A673 (cell line): ENCODE data around the gene UGT1A7. TPM values are rescaled to one million over a fixed set of nuclear protein-coding genes. Genes with fewer than 3 reads are reported as not detected.

Experiments
- BruUV-seq: library from RNA; stranded (reverse); fragments of 400-500 nt; replicated peaks from 2 replicates; lab custom pipeline; 2021; lab: Mats Ljungman, UMichigan
- CTCF ChIA-PET: fragments of 300-600 bp; sonication (Branson Sonifier 250); formaldehyde crosslinking; loops from one replicate; lab custom pipeline; 2022; ENCODE audit warnings: antibody characterized with exemption; lab: Charles Lee
- POLR2A ChIA-PET: fragments of 300-600 bp; sonication (Branson Sonifier 250); formaldehyde crosslinking; loops from one replicate; lab custom pipeline; 2022; ENCODE audit warnings: antibody characterized with exemption; ENCODE audit not compliant: low non-redundant PET; lab: Charles Lee
- DNase-seq: peaks from one replicate; pipeline ENCODE4 v3.0.0-alpha.2; 2015; ENCODE audit warnings: low spot score
- H3K27ac ChIP-seq: fragments of 200-600 bp; sonication (generic); 2 replicates; pipeline ENCODE4 v1.5.1; 2016; ENCODE audit warnings: mixed run types, low read depth, mild to moderate bottlenecking, mixed read lengths, antibody characterized with exemption, low read length; ENCODE audit not compliant: poor library complexity, severe bottlenecking
- H3K27me3 ChIP-seq: fragments of 200-600 bp; sonication (generic); replicated peaks from 2 replicates; pipeline ENCODE4 v1.6.1; 2017; ENCODE audit warnings: mixed run types, low read depth, mild to moderate bottlenecking, mixed read lengths, antibody characterized with exemption, low read length; ENCODE audit not compliant: insufficient read depth, poor library complexity
- H3K36me3 ChIP-seq: fragments of 200-600 bp; sonication (generic); 2 replicates; pipeline ENCODE4 v1.6.1; 2016; ENCODE audit warnings: mixed run types, mild to moderate bottlenecking, mixed read lengths, antibody characterized with exemption, low read length; ENCODE audit not compliant: insufficient read depth, poor library complexity, severe bottlenecking
- H3K4me1 ChIP-seq: fragments of 200-600 bp; sonication (generic); 2 replicates; pipeline ENCODE4 v1.6.1; 2017; ENCODE audit warnings: mixed run types, mild to moderate bottlenecking, mixed read lengths, antibody characterized with exemption, low read length; ENCODE audit not compliant: insufficient read depth, poor library complexity, severe bottlenecking
- H3K4me3 ChIP-seq: fragments of 200-600 bp; sonication (generic); 2 replicates; pipeline ENCODE4 v1.5.1; 2016; ENCODE audit warnings: low read depth, mixed run types, mild to moderate bottlenecking, mixed read lengths, low read length; ENCODE audit not compliant: poor library complexity, severe bottlenecking
- H3K9me3 ChIP-seq: fragments of 200-600 bp; sonication (generic); 2 replicates; pipeline ENCODE4 v1.6.1; 2016; ENCODE audit warnings: mixed run types, low read depth, mild to moderate bottlenecking, mixed read lengths, antibody characterized with exemption, low read length; ENCODE audit not compliant: poor library complexity, severe bottlenecking
- CTCF ChIP-seq: fragments of 300-800, 200-600 bp; sonication (generic); conservative IDR thresholded peaks from 2 replicates; pipeline ENCODE4 v1.5.1; 2017; ENCODE audit warnings: low read depth, mild to moderate bottlenecking, antibody characterized with exemption, low read length, moderate library complexity, mixed read lengths
- EZH2 ChIP-seq: fragments of 200-600 bp; sonication (generic); IDR thresholded peaks from 2 replicates; pipeline ENCODE4 v1.6.1; 2017; ENCODE audit warnings: borderline replicate concordance, low read depth, mild to moderate bottlenecking, mixed read lengths, antibody characterized with exemption, low read length; ENCODE audit not compliant: poor library complexity, severe bottlenecking
- intact Hi-C: fragments of 100-400 bp; cut with micrococcal nuclease; formaldehyde crosslinking; loops from one replicate; pipeline ENCODE4 v1.10.0; 2022; ENCODE audit not compliant: unreplicated experiment
- total RNA-seq: library from RNA; stranded (reverse); gene quantifications from 2 replicates; pipeline ENCODE4 v1.2.3, GENCODE V29; 2021

The UGT1A7 gene
- total RNA-seq, 1 experiment from 2014 or later, result not detected

GRCh38 chr2:233768076-233768475, 86.4 kb downstream of the UGT1A7 start:
- CTCF ChIA-PET, result no interaction called here
- intact Hi-C loops, result no loop called here
- Histone ChIP-seq H3K36me3 (no peaks in the 10 kb centered on the region), H3K27ac (no peak overlapping the region), H3K4me1 (no peaks in the 10 kb centered on the region), H3K9me3 (no peaks in the 10 kb centered on the region), H3K27me3 (no peaks in the 10 kb centered on the region), H3K4me3 (no peak overlapping the region)
- POLR2A ChIA-PET, result no interaction called here
- DNase-seq, result no peak
- BruUV-seq, result no TSS peak
- no peak for TF ChIP-seq CTCF
- TF ChIP-seq EZH2, result no peak

DNA sequence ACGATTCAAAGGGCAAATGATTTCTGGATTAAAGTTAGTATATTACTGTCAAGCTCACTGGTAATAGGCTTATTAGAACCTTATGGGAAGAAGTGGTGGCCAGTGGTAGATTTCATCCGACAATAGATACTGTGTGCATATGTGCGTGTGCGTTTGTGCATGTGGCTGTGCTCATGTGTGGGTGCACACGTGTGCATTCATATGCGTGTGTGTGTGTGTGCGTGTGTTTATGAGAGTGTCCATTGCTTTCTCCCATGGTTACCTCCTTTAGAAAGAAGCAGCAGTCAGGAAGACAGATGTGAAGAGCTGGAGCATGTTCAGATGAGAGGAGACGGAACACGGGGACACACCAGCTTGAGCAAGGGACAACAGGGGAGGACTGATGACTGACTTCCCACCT, 87.6 kb downstream of the UGT1A7 start:
- Histone ChIP-seq H3K4me3 (no peak overlapping the region), H3K4me1 (no peaks in the 10 kb centered on the region), H3K36me3 (no peaks in the 10 kb centered on the region), H3K27me3 (no peaks in the 10 kb centered on the region), H3K27ac (no peak overlapping the region), H3K9me3 (no peaks in the 10 kb centered on the region)
- no peak for DNase-seq
- CTCF ChIA-PET, result no interaction called here
- POLR2A ChIA-PET, result no interaction called here
- intact Hi-C loops, result no loop called here
- no TSS peak for BruUV-seq
- TF ChIP-seq CTCF (no peak), EZH2 (no peak)

DNA sequence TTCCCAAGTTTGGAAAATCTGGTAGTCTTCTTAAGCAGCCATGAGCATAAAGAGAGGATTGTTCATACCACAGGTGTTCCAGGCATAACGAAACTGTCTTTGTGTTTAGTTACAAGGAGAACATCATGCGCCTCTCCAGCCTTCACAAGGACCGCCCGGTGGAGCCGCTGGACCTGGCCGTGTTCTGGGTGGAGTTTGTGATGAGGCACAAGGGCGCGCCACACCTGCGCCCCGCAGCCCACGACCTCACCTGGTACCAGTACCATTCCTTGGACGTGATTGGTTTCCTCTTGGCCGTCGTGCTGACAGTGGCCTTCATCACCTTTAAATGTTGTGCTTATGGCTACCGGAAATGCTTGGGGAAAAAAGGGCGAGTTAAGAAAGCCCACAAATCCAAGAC, 90.5 kb downstream of the UGT1A7 start:
- Histone ChIP-seq H3K9me3 (no peaks in the 10 kb centered on the region), H3K4me1 (no peaks in the 10 kb centered on the region), H3K4me3 (no peak overlapping the region), H3K36me3 (no peaks in the 10 kb centered on the region), H3K27ac (no peak overlapping the region), H3K27me3 (no peaks in the 10 kb centered on the region)
- intact Hi-C loops, result no loop called here
- no peak for TF ChIP-seq CTCF
- no peak for TF ChIP-seq EZH2
- ChIA-PET CTCF (no interaction called here), POLR2A (no interaction called here)
- no TSS peak for BruUV-seq
- no peak for DNase-seq
